GM18858 (cell line): ENCODE measurements around the gene POLR2J2.
"Not testable (repeated sequence)": the region's sequence is repeated elsewhere in the genome, so short reads cannot be mapped to it uniquely, and the experiment has no call there.

Source experiments
- ATAC-seq: cut with Tn5 transposase; IDR thresholded peaks from one replicate; pipeline ENCODE4 v1.9.1; 2021; ENCODE audit not compliant: unreplicated experiment

POLR2J2 gene

GRCh38 chr7:102673447-102674067, 2.1 kb upstream of the POLR2J2 start:
- ATAC-seq = not testable (repeated sequence)

GRCh38 chr7:102671956-102672307, 469 bp upstream of the POLR2J2 start:
- peak; percentile 17 for ATAC-seq

DNA sequence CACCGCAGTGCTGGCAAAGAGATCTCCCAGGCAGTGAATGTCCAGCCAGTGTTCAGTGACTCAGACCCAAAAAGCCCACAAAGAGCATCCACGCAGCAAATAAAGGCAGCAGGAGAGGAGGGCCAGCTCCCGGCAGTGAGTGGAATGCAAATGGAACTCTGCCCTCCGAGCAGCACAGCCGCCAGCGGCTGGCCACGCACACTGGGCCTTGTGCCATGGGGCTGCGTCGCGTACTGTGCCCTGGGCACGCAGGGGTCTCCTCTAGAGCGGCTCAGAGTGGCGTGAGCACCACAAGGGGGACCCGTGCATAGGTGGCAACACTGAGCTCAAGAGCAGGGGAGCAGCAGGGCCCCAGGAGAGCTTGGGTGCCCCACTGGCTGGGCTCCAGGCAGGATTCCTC, 3.9 kb downstream of the POLR2J2 start:
- not testable (repeated sequence) for ATAC-seq

- ATAC-seq = not testable (repeated sequence)
Measured at GRCh38 chr7:102666850-102667249, 4.6 kb downstream of the POLR2J2 start.

- ATAC-seq = not testable (repeated sequence)
Measured at GRCh38 chr7:102664765-102665164, 6.7 kb downstream of the POLR2J2 start.

DNA sequence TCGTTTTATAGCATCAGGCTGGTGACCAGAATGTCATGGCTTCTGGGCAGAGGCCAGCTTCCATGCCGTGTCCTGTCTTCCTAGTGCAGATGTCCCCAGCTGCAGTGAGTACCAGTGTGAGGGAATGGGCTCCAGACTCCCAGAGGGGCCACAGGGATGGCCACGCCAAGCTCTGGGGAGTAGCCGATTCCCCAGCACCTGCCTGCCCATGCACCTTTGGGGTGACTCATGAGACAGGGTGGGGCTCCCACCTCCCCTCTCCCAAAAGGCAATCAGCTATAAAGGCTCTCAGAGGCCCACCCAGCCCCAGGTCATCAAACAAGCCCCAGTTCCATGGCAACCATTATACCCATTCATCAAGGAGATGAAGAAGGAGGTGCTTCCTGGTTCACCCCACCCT, 21.5 kb downstream of the POLR2J2 start, which contains the start of gene SPDYE2B:
Gene SPDYE2B, plus strand, starts transcription at position 396 of the 400 bp plus-strand sequence. CDS start 2,030 bp downstream, outside the sequence.
- not testable (repeated sequence) for ATAC-seq

GRCh38 chr7:102647813-102648212, 23.6 kb downstream of the POLR2J2 start:
- ATAC-seq = not testable (repeated sequence)

DNA sequence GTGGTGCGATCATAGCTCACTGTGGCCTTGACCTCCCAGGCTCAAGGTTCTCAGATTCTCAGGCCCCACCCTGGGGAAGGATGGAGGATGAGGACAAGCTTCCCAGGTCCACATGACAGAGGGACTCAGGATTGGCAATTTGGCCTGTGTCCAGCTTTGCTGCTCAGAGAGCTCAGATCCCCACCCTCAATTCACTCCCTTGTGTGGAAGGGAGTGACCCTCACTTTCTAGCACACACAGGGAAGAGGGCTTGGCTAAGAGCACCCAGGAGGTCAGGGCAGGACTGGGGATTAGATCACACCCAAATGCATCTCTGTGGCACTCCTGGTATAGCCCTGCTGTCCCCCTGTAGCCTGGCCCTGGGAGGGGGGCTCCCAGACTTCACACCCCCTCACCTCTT, 28.1 kb downstream of the POLR2J2 start:
- ATAC-seq = not testable (repeated sequence)

DNA sequence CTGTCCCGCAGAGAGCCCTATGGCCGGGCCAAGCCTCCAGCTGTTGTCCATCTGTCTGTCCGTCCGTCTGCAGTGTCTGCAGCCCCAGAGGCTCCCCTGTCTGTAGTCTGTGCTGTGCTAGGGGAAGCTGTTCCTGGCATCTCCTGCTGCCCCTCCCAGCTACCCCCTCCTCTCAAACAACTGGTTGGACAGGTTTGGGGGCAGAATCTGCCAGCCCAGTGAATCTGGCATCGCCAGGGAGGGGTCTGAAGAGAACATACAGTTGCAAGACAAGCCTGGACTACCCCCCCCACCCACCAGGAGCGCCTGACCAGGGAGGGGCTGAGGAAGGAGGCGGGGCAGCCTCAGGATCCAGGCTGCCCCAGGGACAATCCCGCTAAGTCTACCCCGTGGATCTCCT, 28.8 kb downstream of the POLR2J2 start, which contains the start of gene UPK3BL1:
Gene UPK3BL1, minus strand, starts transcription at position 101 of the 400 bp plus-strand sequence. Its CDS starts 50 bp downstream, at position 51.
- ATAC-seq = not testable (repeated sequence)

- not testable (repeated sequence) for ATAC-seq
Measured at GRCh38 chr7:102638848-102639247, 32.6 kb downstream of the POLR2J2 start.

DNA sequence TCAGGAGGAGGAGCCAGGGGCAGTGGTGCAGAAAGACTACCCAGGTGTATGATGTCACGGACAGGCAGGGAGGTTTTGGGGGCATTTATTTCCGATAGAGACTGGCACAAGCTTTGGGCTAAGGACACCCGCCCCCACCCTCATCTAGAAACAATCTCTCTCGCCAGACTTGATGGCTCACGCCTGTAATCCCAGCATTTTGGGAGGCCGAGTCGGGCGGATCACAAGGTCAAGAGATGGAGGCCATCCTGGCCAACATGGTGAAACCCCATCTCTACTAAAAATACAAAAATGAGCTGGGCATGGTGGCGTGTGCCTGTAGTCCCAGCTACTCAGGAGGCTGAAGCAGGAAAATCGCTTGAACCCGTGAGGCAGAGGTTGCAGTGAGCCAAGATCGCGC, 34.5 kb downstream of the POLR2J2 start:
- ATAC-seq = not testable (repeated sequence)

DNA sequence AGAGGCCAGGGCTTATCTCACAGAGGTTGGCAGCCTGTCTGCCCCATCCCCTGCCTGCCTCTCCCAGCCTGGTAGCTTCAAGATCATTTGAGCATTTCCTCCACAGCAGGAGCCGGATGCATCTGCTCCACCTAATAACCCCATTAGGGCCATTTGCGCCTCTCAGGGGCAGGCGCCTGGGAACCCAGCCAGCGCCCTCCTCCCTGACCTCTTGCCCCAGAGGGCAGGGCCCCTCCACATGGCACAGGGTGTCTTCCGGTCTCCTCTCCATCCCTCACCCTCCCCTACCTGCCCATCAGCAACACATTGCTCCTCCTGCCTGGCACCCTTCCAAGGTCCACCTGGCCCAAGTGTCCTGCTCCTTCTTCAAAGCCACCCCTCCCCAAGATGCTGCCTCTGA, 36.1 kb downstream of the POLR2J2 start:
- not testable (repeated sequence) for ATAC-seq

DNA sequence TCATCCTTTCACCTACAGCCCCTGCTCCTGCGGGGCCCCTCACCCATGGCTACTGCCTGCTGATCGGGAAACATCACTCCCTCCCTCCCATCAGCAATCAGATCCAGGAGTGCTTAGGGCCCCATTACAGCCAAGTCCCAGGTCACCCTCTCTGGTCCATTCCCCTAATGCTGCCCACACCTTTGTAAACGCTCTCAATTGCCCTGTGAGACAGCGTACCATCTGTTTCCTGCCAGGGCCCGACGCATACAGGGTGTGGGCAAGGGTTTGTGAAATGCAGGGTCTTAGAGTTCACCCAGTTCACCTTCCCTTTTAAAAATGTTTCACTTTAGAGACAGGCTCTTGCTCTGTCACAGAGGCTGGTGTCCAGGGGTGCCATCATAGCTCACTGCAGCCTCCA, 37.2 kb downstream of the POLR2J2 start:
- not testable (repeated sequence) for ATAC-seq

DNA sequence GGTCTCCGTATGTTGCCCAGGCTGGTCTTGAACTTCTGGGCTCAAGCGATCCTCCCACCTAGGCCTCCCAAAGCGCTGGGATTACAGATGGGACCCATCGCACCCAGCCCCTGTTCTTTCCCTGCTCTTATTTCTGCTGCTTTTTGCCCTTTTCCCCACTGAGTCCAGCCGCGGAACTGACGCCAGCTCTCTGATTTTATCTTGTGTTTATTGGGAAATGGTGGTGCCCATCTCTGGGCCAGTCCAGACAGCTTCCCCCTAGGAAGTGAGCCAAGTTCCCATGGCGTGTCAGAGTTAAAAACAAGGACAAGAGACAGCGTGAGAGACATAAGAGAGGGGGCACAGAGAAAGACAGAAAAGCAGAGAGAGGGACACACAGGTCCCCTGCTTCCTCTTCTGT, 40.8 kb downstream of the POLR2J2 start:
- ATAC-seq = not testable (repeated sequence)

DNA sequence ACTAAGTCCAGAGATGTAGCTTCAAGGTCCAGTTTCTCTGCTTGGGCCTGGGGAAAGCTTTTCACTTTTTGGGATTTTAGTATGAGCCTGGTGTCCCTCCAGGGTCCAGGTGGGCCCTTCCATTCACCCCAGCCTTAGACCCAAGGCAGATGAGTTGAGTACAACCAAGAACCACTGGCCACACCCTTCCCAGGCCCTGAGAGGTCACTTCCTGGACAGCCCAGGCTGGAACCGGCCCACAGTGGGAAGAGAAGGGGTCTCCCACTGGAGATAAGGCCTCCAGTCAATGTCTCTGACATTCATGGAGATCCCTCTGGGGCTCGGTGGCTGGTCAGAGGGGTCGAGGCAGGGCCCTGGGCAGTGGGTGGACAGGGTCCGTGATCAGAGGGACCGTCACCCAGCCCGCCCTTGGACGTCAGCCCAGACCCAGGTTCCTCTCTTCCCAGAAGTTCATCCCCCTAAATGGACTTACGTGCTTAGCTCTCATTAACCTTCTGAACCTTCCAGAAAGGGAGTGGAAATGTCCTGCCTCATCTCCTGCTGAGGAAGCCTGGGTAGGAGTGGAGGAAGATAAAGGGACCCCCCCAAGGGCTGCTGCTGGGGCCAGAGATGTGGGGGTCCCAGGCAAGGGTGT, 44.1 kb downstream of the POLR2J2 start:
- not testable (repeated sequence) for ATAC-seq

- ATAC-seq = not testable (repeated sequence)
Measured at GRCh38 chr7:102618122-102618521, 53.3 kb downstream of the POLR2J2 start.

DNA sequence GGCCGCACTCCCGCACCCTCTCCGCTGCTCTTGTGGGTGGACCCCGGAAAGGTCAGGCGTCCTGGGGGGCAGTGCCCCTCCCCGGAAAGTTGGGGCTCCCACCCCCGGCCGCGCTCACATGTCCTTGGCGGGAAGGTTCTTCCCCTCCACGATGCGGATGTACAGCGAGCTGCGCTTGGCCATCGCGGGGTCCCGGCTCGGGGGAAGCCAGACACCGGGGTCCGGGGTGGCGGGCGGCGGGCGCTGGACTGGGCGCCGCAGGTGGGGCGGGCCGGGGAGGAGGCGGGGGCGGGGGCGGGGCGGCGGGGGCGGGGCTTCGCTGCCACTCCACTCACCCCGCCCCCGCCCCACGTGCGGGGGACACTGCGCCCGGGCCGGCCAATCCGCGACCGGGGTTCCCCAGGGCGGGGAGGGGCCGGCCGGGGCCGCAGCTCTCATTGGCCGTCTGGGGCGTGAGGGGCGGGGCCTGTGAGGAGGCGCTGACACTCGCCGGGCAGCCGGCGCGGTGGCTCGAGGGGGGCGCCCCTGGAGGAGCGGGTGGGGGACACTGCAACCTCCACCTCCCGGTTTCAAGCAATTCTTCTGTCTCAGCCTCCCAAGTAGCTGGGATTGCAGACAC, 54.8 kb downstream of the POLR2J2 start, which contains the start of gene RASA4:
Gene RASA4, minus strand, starts transcription at position 250 of the 619 bp plus-strand sequence. Its CDS starts 67 bp downstream, at position 183.
- ATAC-seq = peak; percentile 32
